HepG2 (cell line): ENCODE measurements around the gene CABLES1. TPM values are rescaled to one million over a fixed set of nuclear protein-coding genes. Genes with fewer than 3 reads are reported as not detected.

ENCODE experiments used
- ARNT2 ChIP-seq: sonication (generic); formaldehyde crosslinking; IDR thresholded peaks from 2 replicates; pipeline ENCODE4 v1.8.0; 2022; ENCODE audit warnings: mild to moderate bottlenecking, low read depth, missing genetic modification reagents, moderate library complexity
- ARNTL ChIP-seq: sonication (generic); formaldehyde crosslinking; IDR thresholded peaks from 2 replicates; pipeline ENCODE4 v1.4.0; 2020; ENCODE audit warnings: mild to moderate bottlenecking, missing genetic modification reagents
- HIVEP1 ChIP-seq: sonication (generic); formaldehyde crosslinking; IDR thresholded peaks from 2 replicates; pipeline ENCODE4 v1.4.0; 2020; ENCODE audit warnings: mild to moderate bottlenecking, missing genetic modification reagents
- JUND ChIP-seq: sonication (generic); formaldehyde crosslinking; IDR thresholded peaks from 2 replicates; pipeline ENCODE4 v1.8.0; 2022; ENCODE audit warnings: mild to moderate bottlenecking, missing genetic modification reagents
- NONO ChIP-seq, 2 experiments: fragments of 450-650 bp in 1 of 2; sonication (generic) in 1 of 2; formaldehyde crosslinking in 1 of 2; IDR thresholded peaks in 1 of 2; conservative IDR thresholded peaks in 1 of 2; 2 replicates each; pipeline versions ENCODE4 v1.6.1 to v1.8.0; 2017 to 2022; ENCODE audit warnings: mild to moderate bottlenecking in 1 of 2, missing genetic modification reagents in 1 of 2, moderate library complexity in 1 of 2
- NR3C1 ChIP-seq: sonication (generic); formaldehyde crosslinking; IDR thresholded peaks from 2 replicates; pipeline ENCODE4 v1.4.0; 2020; ENCODE audit warnings: missing genetic modification reagents
- SATB2 ChIP-seq: sonication (generic); formaldehyde crosslinking; IDR thresholded peaks from 2 replicates; pipeline ENCODE4 v1.5.0; 2020; ENCODE audit warnings: missing genetic modification reagents
- SOX5 ChIP-seq: IDR thresholded peaks from 2 replicates; pipeline ENCODE4 v1.6.1; 2016; ENCODE audit warnings: borderline replicate concordance
- ZBTB3 ChIP-seq: sonication (generic); formaldehyde crosslinking; IDR thresholded peaks from 2 replicates; pipeline ENCODE4 v1.4.0; 2020; ENCODE audit warnings: low read depth, mild to moderate bottlenecking, moderate library complexity, missing genetic modification reagents, borderline replicate concordance
- ZNF256 ChIP-seq: sonication (generic); formaldehyde crosslinking; conservative IDR thresholded peaks from 2 replicates; pipeline ENCODE4 v1.4.0; 2020; ENCODE audit warnings: missing genetic modification reagents
- ZNF557 ChIP-seq: sonication (generic); formaldehyde crosslinking; IDR thresholded peaks from 2 replicates; pipeline ENCODE4 v1.4.0; 2020; ENCODE audit warnings: missing genetic modification reagents
- ZSCAN30 ChIP-seq: sonication (generic); formaldehyde crosslinking; IDR thresholded peaks from 2 replicates; pipeline ENCODE4 v1.5.0; 2020; ENCODE audit warnings: mild to moderate bottlenecking, missing genetic modification reagents
- polyA plus RNA-seq, 8 experiments: library from polyadenylated mRNA; depleted of rRNA in 3 of 8; stranded (reverse) in 7 of 8; unstranded in 1 of 8; fragments of >200 nt; fragmentation: Illumina TruSeq in 4 of 8; extraction: Trizol in 4 of 8; gene quantifications; 2 replicates each; pipeline versions ENCODE4 v1.2.1 to v1.2.3, GENCODE V29; 2011 to 2016; ENCODE audit warnings: low read depth in 4 of 8, missing spikeins in 1 of 8, mixed read lengths in 1 of 8; ENCODE audit not compliant: insufficient read depth in 1 of 8
- total RNA-seq, 5 experiments: library from RNA; depleted of rRNA; stranded (reverse); fragments of >200 nt; fragmentation: Illumina TruSeq; extraction: Trizol; gene quantifications; 2 replicates each; pipeline ENCODE4 v1.2.3, GENCODE V29; 2016; ENCODE audit warnings: low read depth in 1 of 5
- TF ChIP-seq, protein P1 (sequence below): sonication (generic); formaldehyde crosslinking; IDR thresholded peaks from 2 replicates; pipeline ENCODE4 v1.4.0; 2020; ENCODE audit warnings: missing genetic modification reagents, mild to moderate bottlenecking, borderline replicate concordance
- TF ChIP-seq, protein P2 (sequence below): sonication (generic); formaldehyde crosslinking; IDR thresholded peaks from 2 replicates; pipeline ENCODE4 v1.4.0; 2020; ENCODE audit warnings: missing genetic modification reagents, borderline replicate concordance
- TF ChIP-seq, protein P3 (sequence below): sonication (generic); formaldehyde crosslinking; IDR thresholded peaks from 2 replicates; pipeline ENCODE4 v1.5.0; 2020; ENCODE audit warnings: missing genetic modification reagents
- TF ChIP-seq, protein P4 (sequence below): sonication (generic); formaldehyde crosslinking; IDR thresholded peaks from 2 replicates; pipeline ENCODE4 v1.4.0; 2020; ENCODE audit warnings: missing genetic modification reagents, borderline replicate concordance

CABLES1 gene
- total and polyA plus RNA-seq, 2 of the 13 experiments (the other 11 are each of a cell fraction or from before 2014, with no cell fraction given), result 14.7 to 25.8 TPM

DNA sequence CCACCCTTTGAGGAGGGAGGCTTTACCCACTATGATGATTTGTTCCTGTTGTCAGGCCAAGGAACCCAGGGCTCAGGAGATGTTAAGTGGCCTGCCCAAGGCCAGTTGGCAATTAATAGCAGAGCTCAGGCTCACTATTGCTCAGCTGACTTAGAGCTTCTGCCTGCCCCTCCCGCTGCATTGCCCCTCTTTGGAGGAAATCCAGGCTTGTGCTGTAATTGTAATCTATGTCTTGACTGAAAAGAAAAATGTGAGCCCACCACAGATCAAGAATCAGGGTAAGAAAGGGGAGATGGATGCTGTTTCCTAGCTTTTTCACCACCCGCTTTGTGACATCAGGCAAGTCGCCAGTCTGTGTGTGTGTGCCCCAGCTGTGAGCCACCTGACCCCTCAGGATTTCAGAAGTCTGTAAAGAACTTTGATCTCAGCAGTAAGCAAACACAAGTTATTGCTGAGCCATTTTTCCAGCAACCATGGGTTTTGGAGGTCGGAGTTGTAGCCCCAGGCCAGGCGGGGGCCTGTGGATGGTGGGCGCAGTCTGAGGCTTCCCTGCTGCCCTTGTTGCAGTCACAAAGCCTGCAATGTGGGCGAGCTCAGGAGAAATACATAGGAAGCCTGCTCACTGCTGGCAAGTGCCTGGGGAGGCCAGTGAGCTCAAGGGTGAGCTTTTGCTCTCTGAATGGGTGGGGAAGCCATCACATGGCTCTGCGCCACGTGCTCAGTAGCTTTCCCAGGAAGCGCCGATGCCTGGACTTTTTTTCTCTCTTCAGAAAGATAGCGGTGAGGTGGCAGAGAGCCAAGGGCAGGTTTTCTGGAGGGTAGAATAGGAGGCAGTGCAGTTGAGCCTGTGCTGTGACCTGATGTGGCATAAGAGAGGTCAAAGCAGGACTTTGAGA lies 6.1 kb downstream of the CABLES1 start (continued):
- TF ChIP-seq ZBTB3 (CRISPR knock-in tag) (0 out of 2 replicates have a peak, but pooled peaks have one; percentile 64), SATB2 (CRISPR knock-in tag) (0 out of 2 replicates have a peak, but pooled peaks have one; percentile 72), ZNF256 (CRISPR knock-in tag) (no peak), JUND (CRISPR knock-in tag) (0 out of 2 replicates have a peak, but pooled peaks have one; percentile 43), NONO (IDR thresholded peaks at IDR 0.05) (no peak), NONO (CRISPR knock-in tag; conservative IDR thresholded peaks at IDR 0.05) (peak; percentile 62), SOX5 (CRISPR knock-in tag) (peak; percentile 43; the same call in 1 of the 2 replicates), ARNT2 (peak; percentile 84; the same call in 1 of the 2 replicates), HIVEP1 (CRISPR knock-in tag) (peak; percentile 89; the same call in 1 of the 2 replicates), ZNF557 (CRISPR knock-in tag) (peak; percentile 50; the same call in 1 of the 2 replicates), NR3C1 (no peak), ARNTL (CRISPR knock-in tag) (peak; percentile 98), ZSCAN30 (CRISPR knock-in tag) (no peak; the same call in 1 of the 2 replicates)
- TF ChIP-seq, protein P1, sequence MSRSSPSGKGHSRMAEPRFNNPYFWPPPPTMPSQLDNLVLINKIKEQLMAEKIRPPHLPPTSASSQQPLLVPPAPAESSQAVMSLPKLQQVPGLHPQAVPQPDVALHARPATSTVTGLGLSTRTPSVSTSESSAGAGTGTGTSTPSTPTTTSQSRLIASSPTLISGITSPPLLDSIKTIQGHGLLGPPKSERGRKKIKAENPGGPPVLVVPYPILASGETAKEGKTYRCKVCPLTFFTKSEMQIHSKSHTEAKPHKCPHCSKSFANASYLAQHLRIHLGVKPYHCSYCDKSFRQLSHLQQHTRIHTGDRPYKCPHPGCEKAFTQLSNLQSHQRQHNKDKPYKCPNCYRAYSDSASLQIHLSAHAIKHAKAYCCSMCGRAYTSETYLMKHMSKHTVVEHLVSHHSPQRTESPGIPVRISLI (CRISPR knock-in tag), result peak; percentile 95
- TF ChIP-seq, protein P2, sequence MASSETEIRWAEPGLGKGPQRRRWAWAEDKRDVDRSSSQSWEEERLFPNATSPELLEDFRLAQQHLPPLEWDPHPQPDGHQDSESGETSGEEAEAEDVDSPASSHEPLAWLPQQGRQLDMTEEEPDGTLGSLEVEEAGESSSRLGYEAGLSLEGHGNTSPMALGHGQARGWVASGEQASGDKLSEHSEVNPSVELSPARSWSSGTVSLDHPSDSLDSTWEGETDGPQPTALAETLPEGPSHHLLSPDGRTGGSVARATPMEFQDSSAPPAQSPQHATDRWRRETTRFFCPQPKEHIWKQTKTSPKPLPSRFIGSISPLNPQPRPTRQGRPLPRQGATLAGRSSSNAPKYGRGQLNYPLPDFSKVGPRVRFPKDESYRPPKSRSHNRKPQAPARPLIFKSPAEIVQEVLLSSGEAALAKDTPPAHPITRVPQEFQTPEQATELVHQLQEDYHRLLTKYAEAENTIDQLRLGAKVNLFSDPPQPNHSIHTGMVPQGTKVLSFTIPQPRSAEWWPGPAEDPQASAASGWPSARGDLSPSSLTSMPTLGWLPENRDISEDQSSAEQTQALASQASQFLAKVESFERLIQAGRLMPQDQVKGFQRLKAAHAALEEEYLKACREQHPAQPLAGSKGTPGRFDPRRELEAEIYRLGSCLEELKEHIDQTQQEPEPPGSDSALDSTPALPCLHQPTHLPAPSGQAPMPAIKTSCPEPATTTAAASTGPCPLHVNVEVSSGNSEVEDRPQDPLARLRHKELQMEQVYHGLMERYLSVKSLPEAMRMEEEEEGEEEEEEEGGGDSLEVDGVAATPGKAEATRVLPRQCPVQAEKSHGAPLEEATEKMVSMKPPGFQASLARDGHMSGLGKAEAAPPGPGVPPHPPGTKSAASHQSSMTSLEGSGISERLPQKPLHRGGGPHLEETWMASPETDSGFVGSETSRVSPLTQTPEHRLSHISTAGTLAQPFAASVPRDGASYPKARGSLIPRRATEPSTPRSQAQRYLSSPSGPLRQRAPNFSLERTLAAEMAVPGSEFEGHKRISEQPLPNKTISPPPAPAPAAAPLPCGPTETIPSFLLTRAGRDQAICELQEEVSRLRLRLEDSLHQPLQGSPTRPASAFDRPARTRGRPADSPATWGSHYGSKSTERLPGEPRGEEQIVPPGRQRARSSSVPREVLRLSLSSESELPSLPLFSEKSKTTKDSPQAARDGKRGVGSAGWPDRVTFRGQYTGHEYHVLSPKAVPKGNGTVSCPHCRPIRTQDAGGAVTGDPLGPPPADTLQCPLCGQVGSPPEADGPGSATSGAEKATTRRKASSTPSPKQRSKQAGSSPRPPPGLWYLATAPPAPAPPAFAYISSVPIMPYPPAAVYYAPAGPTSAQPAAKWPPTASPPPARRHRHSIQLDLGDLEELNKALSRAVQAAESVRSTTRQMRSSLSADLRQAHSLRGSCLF (CRISPR knock-in tag), result peak; percentile 66; the same call in 1 of the 2 replicates
- TF ChIP-seq, protein P3, sequence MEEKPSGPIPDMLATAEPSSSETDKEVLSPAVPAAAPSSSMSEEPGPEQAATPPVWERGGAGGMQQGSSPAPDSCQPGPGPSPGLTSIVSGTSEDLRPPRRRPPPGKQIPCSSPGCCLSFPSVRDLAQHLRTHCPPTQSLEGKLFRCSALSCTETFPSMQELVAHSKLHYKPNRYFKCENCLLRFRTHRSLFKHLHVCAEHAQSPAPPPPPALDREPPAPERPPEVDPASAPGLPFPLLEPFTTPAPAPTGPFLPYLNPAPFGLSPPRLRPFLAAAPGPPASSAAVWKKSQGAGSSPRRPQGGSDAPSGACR (CRISPR knock-in tag), result no peak
- TF ChIP-seq, protein P4, sequence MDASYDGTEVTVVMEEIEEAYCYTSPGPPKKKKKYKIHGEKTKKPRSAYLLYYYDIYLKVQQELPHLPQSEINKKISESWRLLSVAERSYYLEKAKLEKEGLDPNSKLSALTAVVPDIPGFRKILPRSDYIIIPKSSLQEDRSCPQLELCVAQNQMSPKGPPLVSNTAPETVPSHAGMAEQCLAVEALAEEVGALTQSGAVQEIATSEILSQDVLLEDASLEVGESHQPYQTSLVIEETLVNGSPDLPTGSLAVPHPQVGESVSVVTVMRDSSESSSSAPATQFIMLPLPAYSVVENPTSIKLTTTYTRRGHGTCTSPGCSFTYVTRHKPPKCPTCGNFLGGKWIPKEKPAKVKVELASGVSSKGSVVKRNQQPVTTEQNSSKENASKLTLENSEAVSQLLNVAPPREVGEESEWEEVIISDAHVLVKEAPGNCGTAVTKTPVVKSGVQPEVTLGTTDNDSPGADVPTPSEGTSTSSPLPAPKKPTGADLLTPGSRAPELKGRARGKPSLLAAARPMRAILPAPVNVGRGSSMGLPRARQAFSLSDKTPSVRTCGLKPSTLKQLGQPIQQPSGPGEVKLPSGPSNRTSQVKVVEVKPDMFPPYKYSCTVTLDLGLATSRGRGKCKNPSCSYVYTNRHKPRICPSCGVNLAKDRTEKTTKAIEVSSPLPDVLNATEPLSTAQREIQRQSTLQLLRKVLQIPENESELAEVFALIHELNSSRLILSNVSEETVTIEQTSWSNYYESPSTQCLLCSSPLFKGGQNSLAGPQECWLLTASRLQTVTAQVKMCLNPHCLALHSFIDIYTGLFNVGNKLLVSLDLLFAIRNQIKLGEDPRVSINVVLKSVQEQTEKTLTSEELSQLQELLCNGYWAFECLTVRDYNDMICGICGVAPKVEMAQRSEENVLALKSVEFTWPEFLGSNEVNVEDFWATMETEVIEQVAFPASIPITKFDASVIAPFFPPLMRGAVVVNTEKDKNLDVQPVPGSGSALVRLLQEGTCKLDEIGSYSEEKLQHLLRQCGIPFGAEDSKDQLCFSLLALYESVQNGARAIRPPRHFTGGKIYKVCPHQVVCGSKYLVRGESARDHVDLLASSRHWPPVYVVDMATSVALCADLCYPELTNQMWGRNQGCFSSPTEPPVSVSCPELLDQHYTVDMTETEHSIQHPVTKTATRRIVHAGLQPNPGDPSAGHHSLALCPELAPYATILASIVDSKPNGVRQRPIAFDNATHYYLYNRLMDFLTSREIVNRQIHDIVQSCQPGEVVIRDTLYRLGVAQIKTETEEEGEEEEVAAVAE (CRISPR knock-in tag), result no peak
